Neural cell (in vitro differentiated cells): ENCODE data around the gene YAF2. TPM values are rescaled to one million over a fixed set of nuclear protein-coding genes. Genes with fewer than 3 reads are reported as not detected.

Experiments
- H2AFZ ChIP-seq: fragments of 200-600, 300-800 bp; sonication (generic), shearing (Covaris generic); 2 replicates; pipeline ENCODE4 v1.6.0; 2014; ENCODE audit warnings: low read depth, mild to moderate bottlenecking, antibody characterized with exemption, low read length, moderate library complexity
- H3F3A ChIP-seq: fragments of 200-600 bp; shearing (Covaris generic); 2 replicates; pipeline ENCODE4 v1.6.1; 2016; ENCODE audit warnings: mild to moderate bottlenecking, moderate library complexity, mixed read lengths, antibody characterized with exemption, low read length; ENCODE audit not compliant: insufficient read depth, poor library complexity, severe bottlenecking
- H3K27ac ChIP-seq: fragments of 200-600, 300-800 bp; sonication (generic), shearing (Covaris generic); 2 replicates; pipeline ENCODE4 v1.5.1; 2014; ENCODE audit warnings: mild to moderate bottlenecking, low read length, moderate library complexity
- H3K27me3 ChIP-seq: fragments of 300-800, 200-600 bp; sonication (generic), shearing (Covaris generic); 2 replicates; pipeline ENCODE4 v1.6.0; 2014; ENCODE audit warnings: mild to moderate bottlenecking, low read depth, low read length, moderate library complexity; ENCODE audit not compliant: insufficient read depth
- H3K36me3 ChIP-seq: fragments of 300-800, 200-600 bp; sonication (generic), shearing (Covaris generic); 2 replicates; pipeline ENCODE4 v1.5.1; 2014; ENCODE audit warnings: mild to moderate bottlenecking, antibody characterized with exemption, low read length, moderate library complexity; ENCODE audit not compliant: insufficient read depth
- H3K4me2 ChIP-seq: fragments of 300-800, 200-600 bp; sonication (generic), shearing (Covaris generic); 2 replicates; pipeline ENCODE4 v1.6.0; 2014; ENCODE audit warnings: mild to moderate bottlenecking, low read length
- H3K4me3 ChIP-seq: fragments of 300-800, 200-600 bp; sonication (generic), shearing (Covaris generic); 2 replicates; pipeline ENCODE4 v1.5.1; 2014; ENCODE audit warnings: mild to moderate bottlenecking, low read length, moderate library complexity
- H3K79me2 ChIP-seq: fragments of 200-600 bp; shearing (Covaris generic); replicated peaks from 2 replicates; pipeline ENCODE4 v1.6.0; 2014; ENCODE audit warnings: mild to moderate bottlenecking, low read length, moderate library complexity; ENCODE audit not compliant: insufficient read depth
- H3K9ac ChIP-seq: fragments of 300-800, 200-600 bp; sonication (generic), shearing (Covaris generic); 2 replicates; pipeline ENCODE4 v1.6.1; 2016; ENCODE audit warnings: mild to moderate bottlenecking, low read length, mixed read lengths
- H3K9me2 ChIP-seq: fragments of 200-600 bp; shearing (Covaris generic); 2 replicates; pipeline ENCODE4 v1.6.1; 2016; ENCODE audit warnings: mild to moderate bottlenecking, low read length, mixed read lengths; ENCODE audit not compliant: insufficient read depth
- H3K9me3 ChIP-seq: fragments of 200-600, 300-800 bp; sonication (generic), shearing (Covaris generic); 2 replicates; pipeline ENCODE4 v1.6.1; 2016; ENCODE audit warnings: mild to moderate bottlenecking, mixed run types, low read length, moderate library complexity, mixed read lengths
- H4K20me1 ChIP-seq: fragments of 200-600 bp; shearing (Covaris generic); 2 replicates; pipeline ENCODE4 v1.6.1; 2016; ENCODE audit warnings: mild to moderate bottlenecking, mixed run types; ENCODE audit not compliant: insufficient read depth
- EP300 ChIP-seq: fragments of 450-650 bp; conservative IDR thresholded peaks from 2 replicates; pipeline ENCODE4 v1.6.1; 2014; ENCODE audit warnings: antibody characterized with exemption, mild to moderate bottlenecking, moderate library complexity; ENCODE audit not compliant: poor library complexity, severe bottlenecking
- EZH2 ChIP-seq: fragments of 200-600, 300-800 bp; shearing (Covaris generic), sonication (generic); IDR thresholded peaks from 2 replicates; pipeline ENCODE4 v1.6.1; 2014; ENCODE audit warnings: antibody characterized with exemption, low read length, borderline replicate concordance, mild to moderate bottlenecking; ENCODE audit not compliant: insufficient read depth, poor library complexity, severe bottlenecking
- MXI1 ChIP-seq: fragments of 450-650 bp; conservative IDR thresholded peaks from 2 replicates; pipeline ENCODE4 v1.6.1; 2014; ENCODE audit warnings: antibody characterized with exemption, mild to moderate bottlenecking; ENCODE audit not compliant: poor library complexity, severe bottlenecking
- POLR2AphosphoS5 ChIP-seq: IDR thresholded peaks from 2 replicates; pipeline ENCODE4 v1.6.1; 2012
- RAD21 ChIP-seq: fragments of 450-650 bp; conservative IDR thresholded peaks from 2 replicates; pipeline ENCODE4 v1.6.1; 2014; ENCODE audit warnings: antibody characterized with exemption, mild to moderate bottlenecking, moderate library complexity
- SMC3 ChIP-seq: fragments of 450-650 bp; conservative IDR thresholded peaks from 2 replicates; pipeline ENCODE4 v1.6.1; 2014; ENCODE audit warnings: antibody characterized with exemption, mild to moderate bottlenecking, moderate library complexity; ENCODE audit not compliant: poor library complexity
- TAF1 ChIP-seq: IDR thresholded peaks from 2 replicates; pipeline ENCODE4 v1.6.1; 2012; ENCODE audit warnings: low read depth
- polyA plus RNA-seq: library from polyadenylated mRNA; depleted of rRNA; stranded (reverse); fragments of >200 nt; gene quantifications from 2 replicates; pipeline ENCODE4 v1.2.3, GENCODE V29; 2014
- TF ChIP-seq, protein P1 (sequence below): IDR thresholded peaks from 2 replicates; pipeline ENCODE4 v1.6.1; 2012; ENCODE audit warnings: borderline replicate concordance
- TF ChIP-seq, protein P2 (sequence below): fragments of 450-650 bp; IDR thresholded peaks from 2 replicates; pipeline ENCODE4 v1.5.1; 2014; ENCODE audit warnings: antibody characterized with exemption, mild to moderate bottlenecking, moderate library complexity; ENCODE audit not compliant: poor library complexity, severe bottlenecking

YAF2 gene
- polyA plus RNA-seq, 1 donor from 2014 or later, result 44.1 TPM

DNA sequence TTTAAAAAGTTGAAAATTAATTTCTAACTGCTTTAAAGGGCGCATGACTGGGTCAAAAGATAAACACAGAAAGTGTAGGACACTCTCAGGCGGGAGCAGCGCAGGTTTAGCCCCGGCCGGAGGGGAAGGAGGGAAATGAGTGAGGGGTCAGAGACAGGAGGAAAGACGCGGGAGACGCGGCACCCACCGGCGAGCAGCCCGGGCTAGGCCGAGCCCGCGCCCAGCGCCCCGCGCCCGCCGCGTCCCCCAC is 94.0 kb downstream of the YAF2 start:
- Histone ChIP-seq H3K36me3 (no peaks in the 10 kb centered on the region), H3K27me3 (no peaks in the 10 kb centered on the region), H3K27ac (no peak overlapping the region), H3K4me3 (peak overlapping the region; percentile 79), H3F3A (peaks cover 7% of the 10 kb centered on the region), H3K9ac (peak overlapping the region; percentile 56), H4K20me1 (no peaks in the 10 kb centered on the region), H3K79me2 (peaks cover 34% of the 10 kb centered on the region), H2AFZ (peak overlapping the region; percentile 21), H3K9me2 (no peaks in the 10 kb centered on the region), H3K9me3 (no peaks in the 10 kb centered on the region), H3K4me2 (peak overlapping the region; percentile 100)
- TF ChIP-seq SMC3 (no peak), TAF1 (no peak), MXI1 (no peak), RAD21 (no peak), EP300 (no peak), POLR2AphosphoS5 (no peak), EZH2 (no peak)
- TF ChIP-seq, protein P1, sequence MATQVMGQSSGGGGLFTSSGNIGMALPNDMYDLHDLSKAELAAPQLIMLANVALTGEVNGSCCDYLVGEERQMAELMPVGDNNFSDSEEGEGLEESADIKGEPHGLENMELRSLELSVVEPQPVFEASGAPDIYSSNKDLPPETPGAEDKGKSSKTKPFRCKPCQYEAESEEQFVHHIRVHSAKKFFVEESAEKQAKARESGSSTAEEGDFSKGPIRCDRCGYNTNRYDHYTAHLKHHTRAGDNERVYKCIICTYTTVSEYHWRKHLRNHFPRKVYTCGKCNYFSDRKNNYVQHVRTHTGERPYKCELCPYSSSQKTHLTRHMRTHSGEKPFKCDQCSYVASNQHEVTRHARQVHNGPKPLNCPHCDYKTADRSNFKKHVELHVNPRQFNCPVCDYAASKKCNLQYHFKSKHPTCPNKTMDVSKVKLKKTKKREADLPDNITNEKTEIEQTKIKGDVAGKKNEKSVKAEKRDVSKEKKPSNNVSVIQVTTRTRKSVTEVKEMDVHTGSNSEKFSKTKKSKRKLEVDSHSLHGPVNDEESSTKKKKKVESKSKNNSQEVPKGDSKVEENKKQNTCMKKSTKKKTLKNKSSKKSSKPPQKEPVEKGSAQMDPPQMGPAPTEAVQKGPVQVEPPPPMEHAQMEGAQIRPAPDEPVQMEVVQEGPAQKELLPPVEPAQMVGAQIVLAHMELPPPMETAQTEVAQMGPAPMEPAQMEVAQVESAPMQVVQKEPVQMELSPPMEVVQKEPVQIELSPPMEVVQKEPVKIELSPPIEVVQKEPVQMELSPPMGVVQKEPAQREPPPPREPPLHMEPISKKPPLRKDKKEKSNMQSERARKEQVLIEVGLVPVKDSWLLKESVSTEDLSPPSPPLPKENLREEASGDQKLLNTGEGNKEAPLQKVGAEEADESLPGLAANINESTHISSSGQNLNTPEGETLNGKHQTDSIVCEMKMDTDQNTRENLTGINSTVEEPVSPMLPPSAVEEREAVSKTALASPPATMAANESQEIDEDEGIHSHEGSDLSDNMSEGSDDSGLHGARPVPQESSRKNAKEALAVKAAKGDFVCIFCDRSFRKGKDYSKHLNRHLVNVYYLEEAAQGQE, result no peak
- TF ChIP-seq, protein P2, sequence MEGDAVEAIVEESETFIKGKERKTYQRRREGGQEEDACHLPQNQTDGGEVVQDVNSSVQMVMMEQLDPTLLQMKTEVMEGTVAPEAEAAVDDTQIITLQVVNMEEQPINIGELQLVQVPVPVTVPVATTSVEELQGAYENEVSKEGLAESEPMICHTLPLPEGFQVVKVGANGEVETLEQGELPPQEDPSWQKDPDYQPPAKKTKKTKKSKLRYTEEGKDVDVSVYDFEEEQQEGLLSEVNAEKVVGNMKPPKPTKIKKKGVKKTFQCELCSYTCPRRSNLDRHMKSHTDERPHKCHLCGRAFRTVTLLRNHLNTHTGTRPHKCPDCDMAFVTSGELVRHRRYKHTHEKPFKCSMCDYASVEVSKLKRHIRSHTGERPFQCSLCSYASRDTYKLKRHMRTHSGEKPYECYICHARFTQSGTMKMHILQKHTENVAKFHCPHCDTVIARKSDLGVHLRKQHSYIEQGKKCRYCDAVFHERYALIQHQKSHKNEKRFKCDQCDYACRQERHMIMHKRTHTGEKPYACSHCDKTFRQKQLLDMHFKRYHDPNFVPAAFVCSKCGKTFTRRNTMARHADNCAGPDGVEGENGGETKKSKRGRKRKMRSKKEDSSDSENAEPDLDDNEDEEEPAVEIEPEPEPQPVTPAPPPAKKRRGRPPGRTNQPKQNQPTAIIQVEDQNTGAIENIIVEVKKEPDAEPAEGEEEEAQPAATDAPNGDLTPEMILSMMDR, result no peak

DNA sequence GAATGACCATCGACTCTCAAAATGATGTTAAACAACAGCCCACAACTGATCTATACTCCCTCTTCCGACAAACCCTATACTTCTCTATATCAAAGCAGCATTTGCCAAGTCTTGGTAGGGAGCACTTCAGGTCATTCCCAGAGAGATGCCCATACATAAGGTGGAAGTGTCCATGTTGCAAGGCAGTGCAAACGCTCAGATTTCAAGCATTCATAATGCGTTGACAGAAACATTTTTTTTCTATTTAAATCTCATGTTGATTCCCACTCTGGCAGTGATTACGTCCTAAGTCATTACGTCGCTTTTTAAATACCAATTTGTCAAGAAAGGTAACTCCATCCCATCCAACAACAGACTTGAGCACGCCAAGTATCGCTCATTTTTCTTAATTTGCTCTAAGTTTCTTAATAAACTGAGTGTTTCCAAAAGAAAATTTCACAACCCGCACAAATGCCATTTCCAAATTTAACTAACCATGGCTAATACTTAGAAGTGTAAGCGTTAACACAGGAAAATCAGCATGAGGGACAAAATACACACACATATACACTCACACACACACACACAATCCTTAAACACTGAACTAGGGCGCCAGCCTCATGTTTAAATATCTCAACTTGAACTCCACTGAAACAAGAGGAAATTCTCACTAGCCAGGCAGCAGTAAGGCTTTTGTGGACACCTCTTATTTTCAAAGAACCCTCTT is 94.4 kb downstream of the YAF2 start:
- H3K27ac ChIP-seq, result no peak overlapping the region
- peaks cover 38% of the 10 kb centered on the region for H3K79me2 ChIP-seq

More for the DNA sequence above, 94.4 kb downstream of the YAF2 start:
- no peaks in the 10 kb centered on the region for H3K27me3 ChIP-seq
- H3K9me3 ChIP-seq, result no peaks in the 10 kb centered on the region
- H3K9ac ChIP-seq, result peak overlapping the region; percentile 56
- no peaks in the 10 kb centered on the region for H3K36me3 ChIP-seq
- H2AFZ ChIP-seq, result peak overlapping the region; percentile 21
- no peaks in the 10 kb centered on the region for H4K20me1 ChIP-seq
- H3K9me2 ChIP-seq, result no peaks in the 10 kb centered on the region
- H3K4me3 ChIP-seq, result peak overlapping the region; percentile 79
- H3K4me2 ChIP-seq, result peak overlapping the region; percentile 100
- TF ChIP-seq SMC3 (no peak), POLR2AphosphoS5 (no peak), RAD21 (no peak), EZH2 (no peak), TAF1 (no peak), MXI1 (no peak), EP300 (no peak)
- TF ChIP-seq, protein P1, result no peak
- TF ChIP-seq, protein P2, result no peak
- H3F3A ChIP-seq, result peaks cover 7% of the 10 kb centered on the region
